Bronchial epithelial cell (primary cell): ENCODE results near the gene CD300A. TPM values are rescaled to one million over a fixed set of nuclear protein-coding genes. Genes with fewer than 3 reads are reported as not detected.

Experiments
- DNase-seq: peaks from one replicate; pipeline ENCODE4 v3.0.0-alpha.2; 2010; ENCODE audit warnings: low read depth
- FAIRE-seq: peaks from 2 replicates; lab custom pipeline; 2011; peaks lifted over from hg19 to GRCh38; lab: Jason Lieb, UNC
- H3K27me3 ChIP-seq: 2 replicates; pipeline ENCODE4 v1.5.1; 2011; ENCODE audit warnings: low read length; ENCODE audit not compliant: control insufficient read depth, insufficient read depth
- H3K36me3 ChIP-seq: 2 replicates; pipeline ENCODE4 v1.5.1; 2011; ENCODE audit warnings: low read length; ENCODE audit not compliant: control insufficient read depth, insufficient read depth
- H3K4me3 ChIP-seq: 2 replicates; pipeline ENCODE4 v1.5.1; 2011; ENCODE audit warnings: mild to moderate bottlenecking, low read depth, low read length, control low read depth
- CTCF ChIP-seq: IDR thresholded peaks from 2 replicates; pipeline ENCODE4 v1.5.1; 2011; ENCODE audit warnings: mild to moderate bottlenecking, moderate library complexity, low read length, control low read depth, inconsistent platforms; ENCODE audit not compliant: insufficient read depth, severe bottlenecking
- total RNA-seq: library from RNA; depleted of rRNA; stranded (reverse); fragments of >200 nt; gene quantifications from 2 replicates; pipeline ENCODE4 v1.2.1, GENCODE V29; 2014

Gene CD300A
- total RNA-seq, 1 donor from 2014 or later = not detected

- Histone ChIP-seq H3K4me3 (no peak overlapping the region), H3K36me3 (no peaks in the 10 kb centered on the region), H3K27me3 (no peaks in the 10 kb centered on the region)
- DNase-seq (no peak), FAIRE-seq (no peak)
- no peak for TF ChIP-seq CTCF
Observed at GRCh38 chr17:74474043-74474792, 7.8 kb downstream of the CD300A start.

GRCh38 chr17:74475189-74475588 is 8.8 kb downstream of the CD300A start:
- FAIRE-seq (no peak), DNase-seq (no peak)
- no peak overlapping the region for H3K4me3 ChIP-seq
- no peaks in the 10 kb centered on the region for H3K27me3 ChIP-seq
- no peak for TF ChIP-seq CTCF
- no peaks in the 10 kb centered on the region for H3K36me3 ChIP-seq

GRCh38 chr17:74477411-74477810 is 11.0 kb downstream of the CD300A start:
- DNase-seq (no peak), FAIRE-seq (no peak)
- H3K4me3 ChIP-seq = no peak overlapping the region
- H3K27me3 ChIP-seq = no peaks in the 10 kb centered on the region
- no peak for TF ChIP-seq CTCF
- H3K36me3 ChIP-seq = no peaks in the 10 kb centered on the region

- FAIRE-seq (no peak), DNase-seq (no peak)
- no peak for TF ChIP-seq CTCF
- no peaks in the 10 kb centered on the region for H3K27me3 ChIP-seq
- no peak overlapping the region for H3K4me3 ChIP-seq
- no peaks in the 10 kb centered on the region for H3K36me3 ChIP-seq
Observed at GRCh38 chr17:74478420-74479100, 12.1 kb downstream of the CD300A start.

GRCh38 chr17:74480290-74480689 is 13.9 kb downstream of the CD300A start:
- no peak for TF ChIP-seq CTCF
- Histone ChIP-seq H3K36me3 (no peaks in the 10 kb centered on the region), H3K4me3 (no peak overlapping the region), H3K27me3 (no peaks in the 10 kb centered on the region)
- no peak for DNase-seq
- no peak for FAIRE-seq

GRCh38 chr17:74481621-74482020 is 15.2 kb downstream of the CD300A start:
- Histone ChIP-seq H3K36me3 (no peaks in the 10 kb centered on the region), H3K27me3 (no peaks in the 10 kb centered on the region), H3K4me3 (no peak overlapping the region)
- no peak for TF ChIP-seq CTCF
- DNase-seq (no peak), FAIRE-seq (no peak)
